GM12864 (cell line): ENCODE results near the gene ASIC4.
A peak's percentile ranks its signal among the peaks of the same experiment; 100 is the strongest.

Experiments
- DNase-seq: peaks from one replicate; pipeline ENCODE4 v3.0.0-alpha.2; 2011; ENCODE audit warnings: low read depth
- H3K4me3 ChIP-seq: 2 replicates; pipeline ENCODE4 v1.5.1; 2011; ENCODE audit warnings: mild to moderate bottlenecking, low read depth, low read length, control low read depth
- TF ChIP-seq, protein P1 (sequence below): IDR thresholded peaks from 2 replicates; pipeline ENCODE4 v1.5.1; 2011; ENCODE audit warnings: low read depth, mild to moderate bottlenecking, moderate library complexity, low read length, control low read depth, inconsistent platforms; ENCODE audit errors: missing control alignments

ASIC4 gene

DNA sequence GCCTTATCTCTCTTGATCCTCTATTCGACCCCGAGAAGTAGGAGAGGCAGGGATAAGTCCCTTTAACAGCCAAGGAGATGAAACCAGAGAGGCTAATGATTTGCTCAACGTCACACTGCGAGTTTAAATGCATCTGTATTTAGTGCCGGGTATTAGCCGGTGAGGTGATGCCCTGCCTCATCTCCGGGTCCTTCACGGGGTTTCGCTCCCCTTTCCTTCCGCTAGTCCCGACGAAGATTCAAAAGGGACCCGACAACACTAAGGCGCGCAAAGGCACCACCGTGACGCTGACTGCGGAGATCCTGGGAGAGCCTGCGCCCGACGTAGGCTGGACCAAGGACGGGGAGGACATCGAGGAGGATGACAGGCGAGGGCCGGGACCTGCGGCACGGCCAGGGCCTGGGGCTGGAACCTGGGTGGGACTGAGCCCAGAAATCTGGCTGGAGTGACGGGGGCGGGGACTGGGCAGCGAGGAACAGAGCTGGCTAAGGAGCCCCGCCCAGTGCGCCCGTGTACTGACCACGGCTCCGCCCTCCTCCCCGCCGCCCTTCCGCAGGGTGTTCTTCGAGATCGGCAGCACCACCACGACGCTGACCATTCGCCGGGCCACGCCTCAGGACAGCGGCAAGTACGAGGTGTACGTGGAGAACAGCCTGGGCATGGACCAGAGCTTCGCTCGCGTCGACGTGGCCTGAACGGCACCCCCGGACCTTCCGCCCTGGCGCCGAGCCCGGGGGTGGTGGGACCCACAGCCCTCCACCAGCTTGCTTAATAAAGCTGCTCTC, 16.6 kb upstream of the ASIC4 start:
- peak overlapping the region; percentile 88 for H3K4me3 ChIP-seq
- TF ChIP-seq, protein P1, sequence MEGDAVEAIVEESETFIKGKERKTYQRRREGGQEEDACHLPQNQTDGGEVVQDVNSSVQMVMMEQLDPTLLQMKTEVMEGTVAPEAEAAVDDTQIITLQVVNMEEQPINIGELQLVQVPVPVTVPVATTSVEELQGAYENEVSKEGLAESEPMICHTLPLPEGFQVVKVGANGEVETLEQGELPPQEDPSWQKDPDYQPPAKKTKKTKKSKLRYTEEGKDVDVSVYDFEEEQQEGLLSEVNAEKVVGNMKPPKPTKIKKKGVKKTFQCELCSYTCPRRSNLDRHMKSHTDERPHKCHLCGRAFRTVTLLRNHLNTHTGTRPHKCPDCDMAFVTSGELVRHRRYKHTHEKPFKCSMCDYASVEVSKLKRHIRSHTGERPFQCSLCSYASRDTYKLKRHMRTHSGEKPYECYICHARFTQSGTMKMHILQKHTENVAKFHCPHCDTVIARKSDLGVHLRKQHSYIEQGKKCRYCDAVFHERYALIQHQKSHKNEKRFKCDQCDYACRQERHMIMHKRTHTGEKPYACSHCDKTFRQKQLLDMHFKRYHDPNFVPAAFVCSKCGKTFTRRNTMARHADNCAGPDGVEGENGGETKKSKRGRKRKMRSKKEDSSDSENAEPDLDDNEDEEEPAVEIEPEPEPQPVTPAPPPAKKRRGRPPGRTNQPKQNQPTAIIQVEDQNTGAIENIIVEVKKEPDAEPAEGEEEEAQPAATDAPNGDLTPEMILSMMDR: no peak
- peak; percentile 15 for DNase-seq

DNA sequence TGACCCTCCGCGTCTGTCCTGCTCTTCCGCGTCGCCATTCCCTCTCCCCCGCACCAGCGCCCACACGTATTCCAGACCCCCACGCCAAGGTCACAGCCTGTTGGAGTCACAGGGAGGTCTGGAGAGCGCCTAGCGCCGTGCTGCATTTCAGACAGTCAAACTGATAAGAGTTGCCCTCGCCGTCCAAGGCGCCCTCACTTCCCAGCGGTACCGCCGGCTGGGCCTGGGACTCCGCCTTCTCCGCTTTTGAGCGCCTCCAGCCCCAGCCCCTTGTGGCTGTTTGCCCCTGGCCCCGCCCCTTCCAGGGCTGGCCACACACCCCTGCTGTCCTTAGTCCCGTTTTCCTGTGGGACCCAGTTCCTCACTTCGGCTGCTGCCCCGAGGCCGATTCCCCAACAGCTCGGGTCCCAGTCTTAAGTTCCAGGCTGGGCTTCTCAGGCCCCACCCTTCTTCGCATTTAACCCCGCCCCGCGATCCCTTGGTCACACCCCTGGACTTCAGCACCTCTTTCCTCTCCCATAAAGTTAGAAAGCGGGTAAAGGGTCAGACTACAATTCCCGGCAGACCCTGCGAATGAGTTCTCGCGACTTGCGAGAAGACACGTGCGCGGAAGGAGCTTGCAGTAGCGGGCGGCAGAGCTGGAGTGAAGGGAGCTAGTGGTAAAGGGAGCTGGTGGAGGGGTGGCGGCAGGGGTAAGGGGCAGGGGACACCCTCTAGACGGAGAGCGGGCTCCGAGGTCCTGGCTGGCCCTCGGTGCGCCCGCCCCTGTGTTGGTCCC, 15.8 kb upstream of the ASIC4 start, which contains the start of gene GMPPA:
Gene GMPPA (plus strand): TSS at position 612 of the 778 bp plus-strand sequence. CDS start 1,085 bp downstream, outside the sequence.
- DNase-seq: peak; percentile 95
- peak within 1 kb of the TSS; percentile 88 for H3K4me3 ChIP-seq
- TF ChIP-seq, protein P1: no peak

DNA sequence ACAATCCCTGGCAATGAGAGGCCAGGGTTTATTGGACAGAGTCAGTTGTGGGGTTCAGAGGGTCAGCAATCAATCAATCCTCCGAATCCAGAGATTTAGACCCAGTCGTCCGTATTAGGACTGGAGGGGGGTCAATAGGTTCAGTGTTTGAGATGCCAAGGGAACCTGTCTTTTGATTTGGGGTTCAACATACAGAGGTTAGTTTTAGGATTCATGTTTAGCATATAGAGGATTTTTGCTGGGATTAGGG, 15.3 kb upstream of the ASIC4 start:
- DNase-seq: no peak
- H3K4me3 ChIP-seq: peak overlapping the region; percentile 88
- TF ChIP-seq, protein P1: no peak

DNA sequence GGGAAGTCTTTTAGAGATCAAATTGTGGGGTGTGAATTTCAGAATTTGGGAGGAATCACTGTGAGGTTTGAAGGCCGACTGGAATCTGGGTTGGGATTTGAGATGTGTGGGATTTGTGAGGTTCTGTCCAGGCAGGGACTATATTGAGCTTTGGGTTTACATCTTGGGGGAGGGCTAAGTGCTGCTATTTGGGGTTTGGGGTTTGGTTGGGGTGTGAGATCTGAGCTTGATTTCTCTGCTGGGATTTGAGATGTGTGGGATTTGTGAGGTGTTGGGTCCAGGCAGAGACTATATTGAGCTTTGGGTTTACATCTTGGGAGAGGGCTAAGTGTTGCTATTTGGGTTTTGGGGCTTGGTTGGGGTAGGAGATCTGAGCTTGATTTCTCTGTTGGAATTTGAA, 14.7 kb upstream of the ASIC4 start:
- H3K4me3 ChIP-seq: peak overlapping the region; percentile 88
- TF ChIP-seq, protein P1: no peak
- no peak for DNase-seq

DNA sequence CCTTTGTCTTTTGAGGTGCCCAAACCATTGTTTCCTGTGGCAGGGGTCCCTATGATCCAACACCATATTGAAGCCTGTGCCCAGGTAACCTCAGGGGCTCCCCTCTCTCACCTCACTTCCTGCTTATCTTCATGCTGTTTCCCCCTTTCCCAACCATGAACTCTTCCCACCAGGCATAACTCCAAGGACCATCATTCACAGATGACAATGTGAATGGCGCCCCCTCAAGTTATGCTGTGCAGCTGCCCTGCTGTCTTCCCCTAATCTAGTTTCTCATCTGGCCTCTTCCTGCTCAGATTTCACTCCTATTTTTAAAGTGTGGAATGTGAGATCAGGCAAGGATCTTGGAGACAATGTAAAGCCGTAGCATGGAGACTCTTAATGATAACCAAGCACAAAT, 14.1 kb upstream of the ASIC4 start:
- peak overlapping the region; percentile 88 for H3K4me3 ChIP-seq
- no peak for DNase-seq
- TF ChIP-seq, protein P1: peak; percentile 44

DNA sequence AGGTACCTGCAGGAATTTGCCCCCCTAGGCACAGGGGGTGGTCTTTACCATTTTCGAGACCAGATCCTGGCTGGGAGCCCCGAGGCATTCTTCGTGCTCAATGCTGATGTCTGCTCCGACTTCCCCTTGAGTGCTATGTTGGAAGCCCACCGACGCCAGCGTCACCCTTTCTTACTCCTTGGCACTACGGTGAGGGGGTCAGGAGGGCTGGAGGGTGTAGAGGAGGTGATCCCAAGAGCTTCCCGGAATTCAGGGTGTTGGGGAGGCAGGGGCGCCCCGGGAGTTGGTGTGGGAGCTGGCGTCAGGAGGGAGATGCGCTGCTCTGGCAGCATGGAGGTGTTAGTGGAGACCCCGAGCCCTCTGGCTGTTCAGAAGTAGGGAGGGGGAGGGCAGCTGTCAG, 12.4 kb upstream of the ASIC4 start:
- TF ChIP-seq, protein P1: no peak
- DNase-seq: no peak
- no peak overlapping the region for H3K4me3 ChIP-seq
